ENCODE measurements around the gene KRT34. TPM values are rescaled to one million over a fixed set of nuclear protein-coding genes. Genes with fewer than 3 reads are reported as not detected.

KRT34 gene
- total RNA-seq, 1 donor from 2014 or later = not detected

DNA sequence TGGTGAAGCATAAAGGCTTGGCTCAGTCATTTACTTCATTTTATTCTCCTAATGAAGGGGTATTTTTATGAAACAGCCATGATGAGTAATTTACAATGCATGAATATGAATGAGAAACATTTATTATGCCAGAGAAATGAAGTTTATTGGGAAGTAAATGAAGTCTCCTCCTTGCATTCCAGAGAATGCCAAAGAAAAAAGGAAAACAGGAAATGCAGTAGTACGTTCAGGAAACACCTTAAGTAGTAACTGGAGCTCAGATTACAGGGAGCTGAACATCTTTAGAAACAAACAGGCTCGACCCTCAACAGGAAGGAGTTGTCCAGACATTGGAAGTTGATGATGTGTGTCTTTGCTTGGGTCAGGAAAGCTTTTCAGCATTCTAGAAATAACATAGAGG, 4.6 kb downstream of the KRT34 start:
- no peak for DNase-seq (ENCODE audit: low spot score in 2 of 2)
- Histone ChIP-seq H3K27me3 (no peaks in the 10 kb centered on the region), H3K36me3 (no peaks in the 10 kb centered on the region), H3K9me3 (no peaks in the 10 kb centered on the region), H3K4me1 (no peaks in the 10 kb centered on the region), H3K4me3 (no peak overlapping the region), H3K27ac (no peak overlapping the region)
- intact Hi-C loops (cut with DNase I) = no loop called here
- TF ChIP-seq, protein P1, sequence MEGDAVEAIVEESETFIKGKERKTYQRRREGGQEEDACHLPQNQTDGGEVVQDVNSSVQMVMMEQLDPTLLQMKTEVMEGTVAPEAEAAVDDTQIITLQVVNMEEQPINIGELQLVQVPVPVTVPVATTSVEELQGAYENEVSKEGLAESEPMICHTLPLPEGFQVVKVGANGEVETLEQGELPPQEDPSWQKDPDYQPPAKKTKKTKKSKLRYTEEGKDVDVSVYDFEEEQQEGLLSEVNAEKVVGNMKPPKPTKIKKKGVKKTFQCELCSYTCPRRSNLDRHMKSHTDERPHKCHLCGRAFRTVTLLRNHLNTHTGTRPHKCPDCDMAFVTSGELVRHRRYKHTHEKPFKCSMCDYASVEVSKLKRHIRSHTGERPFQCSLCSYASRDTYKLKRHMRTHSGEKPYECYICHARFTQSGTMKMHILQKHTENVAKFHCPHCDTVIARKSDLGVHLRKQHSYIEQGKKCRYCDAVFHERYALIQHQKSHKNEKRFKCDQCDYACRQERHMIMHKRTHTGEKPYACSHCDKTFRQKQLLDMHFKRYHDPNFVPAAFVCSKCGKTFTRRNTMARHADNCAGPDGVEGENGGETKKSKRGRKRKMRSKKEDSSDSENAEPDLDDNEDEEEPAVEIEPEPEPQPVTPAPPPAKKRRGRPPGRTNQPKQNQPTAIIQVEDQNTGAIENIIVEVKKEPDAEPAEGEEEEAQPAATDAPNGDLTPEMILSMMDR (IDR thresholded peaks at IDR 0.05) = no peak

DNA sequence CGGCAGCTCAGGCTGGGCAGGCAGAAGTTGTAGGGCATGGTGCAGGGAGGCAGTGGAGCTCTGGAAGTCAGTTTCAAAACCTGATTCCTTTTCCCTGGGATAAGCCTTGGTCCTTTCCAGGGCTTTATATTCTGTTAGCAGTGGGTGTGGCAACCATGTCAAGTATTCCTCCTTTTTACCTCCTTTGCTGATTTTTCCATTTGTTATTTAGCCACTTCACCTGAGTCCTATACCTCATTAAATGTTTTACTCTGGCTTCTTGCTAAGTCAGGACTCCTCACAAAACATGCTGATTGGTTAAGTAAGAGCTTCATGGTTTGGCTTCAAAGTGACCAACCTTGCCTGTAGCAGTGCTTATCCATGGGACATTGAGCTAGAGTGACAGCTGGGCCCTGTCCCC, 12.4 kb downstream of the KRT34 start, which contains the start of gene KRT33B:
Gene KRT33B (minus strand): TSS at position 101 of the 400 bp plus-strand sequence. CDS start 63 bp downstream, at position 38.
- Histone ChIP-seq H3K9me3 (no peaks in the 10 kb centered on the region), H3K4me3 (no peak within 1 kb of the TSS), H3K4me1 (no peaks in the 10 kb centered on the region), H3K27ac (no peak within 1 kb of the TSS), H3K36me3 (no peaks in the 10 kb centered on the region), H3K27me3 (no peaks in the 10 kb centered on the region)
- intact Hi-C loops (cut with DNase I) = no loop called here
- no peak for DNase-seq (ENCODE audit: low spot score in 2 of 2)
- TF ChIP-seq, protein P1 (IDR thresholded peaks at IDR 0.05) = no peak

DNA sequence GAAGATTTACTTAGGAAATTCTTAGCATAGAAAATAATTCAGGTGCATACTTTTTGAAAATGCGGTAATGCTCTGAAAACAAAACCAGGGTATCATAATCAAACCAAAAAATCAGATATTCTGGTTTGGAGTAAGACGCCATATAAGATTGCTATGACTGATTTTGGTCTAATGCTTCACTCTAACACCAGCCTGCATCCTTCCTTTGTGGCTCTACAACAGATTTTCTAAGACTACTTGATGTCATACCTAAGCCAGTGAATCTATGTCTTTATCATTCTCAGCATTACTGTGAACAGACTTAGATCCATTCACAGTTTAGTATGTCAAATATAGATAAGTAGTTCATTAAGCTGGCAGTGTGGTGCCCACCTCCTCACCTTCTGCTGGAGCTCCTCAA, 13.1 kb downstream of the KRT34 start:
- Histone ChIP-seq H3K4me3 (no peak overlapping the region), H3K36me3 (no peaks in the 10 kb centered on the region), H3K9me3 (no peaks in the 10 kb centered on the region), H3K27ac (no peak overlapping the region), H3K4me1 (no peaks in the 10 kb centered on the region), H3K27me3 (no peaks in the 10 kb centered on the region)
- DNase-seq (ENCODE audit: low spot score in 2 of 2) = no peak
- TF ChIP-seq, protein P1 (IDR thresholded peaks at IDR 0.05) = no peak
- intact Hi-C loops (cut with DNase I) = no loop called here

DNA sequence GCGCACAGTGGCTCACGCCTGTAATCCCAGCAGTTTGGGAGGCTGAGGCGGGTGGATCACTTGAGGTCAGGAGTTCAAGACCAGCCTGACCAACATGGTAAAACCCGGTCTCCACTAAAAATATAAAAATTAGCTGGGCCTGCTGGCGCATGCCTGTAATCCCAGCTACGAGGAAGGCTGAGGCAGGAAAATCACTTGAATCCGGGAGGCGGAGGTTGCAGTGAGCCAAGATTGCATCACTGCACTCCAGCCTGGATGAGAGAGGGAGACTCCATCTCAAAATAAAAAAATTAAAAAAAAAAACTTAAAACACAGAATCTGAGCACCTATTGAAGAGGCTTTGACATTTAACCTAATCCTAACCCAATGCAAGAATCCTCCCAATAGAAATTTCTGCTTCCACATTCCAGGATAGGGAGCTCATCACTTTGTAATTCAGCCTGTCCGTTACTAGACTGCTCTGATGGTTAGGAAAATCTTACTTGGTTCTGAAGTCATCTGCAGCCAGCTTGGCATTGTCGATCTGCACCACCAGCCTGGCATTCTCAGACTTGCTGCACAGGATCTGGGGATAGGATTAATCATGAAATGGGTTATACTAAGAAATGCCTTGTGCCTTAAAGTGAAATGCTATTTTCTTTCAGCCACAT, 14.6 kb downstream of the KRT34 start:
- intact Hi-C loops (cut with DNase I) = no loop called here
- DNase-seq (ENCODE audit: low spot score in 2 of 2) = no peak

DNA sequence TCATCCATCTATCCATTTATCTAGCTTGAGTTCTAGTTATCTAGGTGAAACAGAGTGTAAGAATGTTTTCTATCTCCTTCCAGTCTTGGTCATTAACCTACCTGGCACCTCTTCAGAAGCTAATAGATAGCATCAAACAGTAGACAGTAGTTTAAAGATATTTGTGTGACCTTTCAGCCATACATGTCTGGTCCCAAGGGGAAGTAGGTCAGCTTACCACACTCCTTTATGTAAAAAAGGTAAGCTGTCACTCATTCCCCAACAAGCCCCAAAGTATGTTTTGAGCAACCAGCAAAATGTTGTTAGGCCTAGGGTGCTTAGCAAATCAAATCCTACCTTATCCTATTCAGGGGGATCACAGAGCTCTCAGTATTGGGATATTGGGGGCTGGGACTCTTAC, 16.0 kb downstream of the KRT34 start:
- Histone ChIP-seq H3K27ac (no peak overlapping the region), H3K9me3 (no peaks in the 10 kb centered on the region), H3K4me1 (no peaks in the 10 kb centered on the region), H3K27me3 (no peaks in the 10 kb centered on the region), H3K36me3 (no peaks in the 10 kb centered on the region), H3K4me3 (no peak overlapping the region)
- DNase-seq (ENCODE audit: low spot score in 2 of 2) = no peak
- TF ChIP-seq, protein P1 (IDR thresholded peaks at IDR 0.05) = no peak
- intact Hi-C loops (cut with DNase I) = no loop called here

More for the DNA sequence above, 14.6 kb downstream of the KRT34 start:
- no peak overlapping the region for H3K27ac ChIP-seq
- H3K36me3 ChIP-seq = no peaks in the 10 kb centered on the region
- no peak overlapping the region for H3K4me3 ChIP-seq
- no peaks in the 10 kb centered on the region for H3K27me3 ChIP-seq
- no peaks in the 10 kb centered on the region for H3K4me1 ChIP-seq
- TF ChIP-seq, protein P1 (IDR thresholded peaks at IDR 0.05) = no peak
- no peaks in the 10 kb centered on the region for H3K9me3 ChIP-seq

Data from ascending aorta (tissue), 2 donors.